Gastrocnemius medialis (tissue), 4 donors: ENCODE results near the gene GABARAP.
"Not testable (repeated sequence)": the region's sequence is repeated elsewhere in the genome, so short reads cannot be mapped to it uniquely, and the experiment has no call there.

ENCODE experiments used
- CTCF ChIP-seq, 5 experiments: fragments of 450-650 bp in 3 of 5; fragments of 200-600 bp in 2 of 5; sonication (generic) in 2 of 5; IDR thresholded peaks in 4 of 5; conservative IDR thresholded peaks in 1 of 5; 1 replicate in 4 of 5; 2 replicates in 1 of 5; pipeline ENCODE4 v1.5.1; 2016 to 2019; ENCODE audit warnings: antibody characterized with exemption in 5 of 5, mild to moderate bottlenecking in 3 of 5, moderate library complexity in 3 of 5
- POLR2A ChIP-seq, 2 donors: fragments of 450-650 bp; IDR thresholded peaks; one replicate each; pipeline ENCODE4 v1.6.1; 2017; ENCODE audit warnings: antibody characterized with exemption in 2 of 2, mild to moderate bottlenecking in 2 of 2, moderate library complexity in 2 of 2

GRCh38 chr17:7243838-7244237 is 1.6 kb upstream of the GABARAP start:
- not testable (repeated sequence) for TF ChIP-seq CTCF (IDR thresholded peaks at IDR 0.05 in 4 of 5, conservative IDR thresholded peaks at IDR 0.05 in 1 of 5); POLR2A (IDR thresholded peaks at IDR 0.05)
